NCI-H146 treated with DMSO at 0.1 percent for 48 hours (cell line): ENCODE measurements around the gene CAMSAP3.
"Not testable (repeated sequence)": the region's sequence is repeated elsewhere in the genome, so short reads cannot be mapped to it uniquely, and the experiment has no call there.

Experiments used
- DNase-seq: peaks from one replicate; lab custom pipeline; 2025; ENCODE audit not compliant: unreplicated experiment; lab: John Stamatoyannopoulos, UW

CAMSAP3 gene

GRCh38 chr19:7631577-7631976, 35.9 kb downstream of the CAMSAP3 start:
- no peak for DNase-seq

- no peak for DNase-seq
Observed at GRCh38 chr19:7632340-7633203, 36.9 kb downstream of the CAMSAP3 start.

- peak; percentile 27 for DNase-seq
Observed at GRCh38 chr19:7633698-7634097, 38.0 kb downstream of the CAMSAP3 start, which contains the start of gene PCP2. PCP2 (minus strand) TSS chr19:7633719; CDS start chr19:7633457, 262 bp downstream.

- no peak for DNase-seq
Observed at GRCh38 chr19:7635670-7636069, 40.0 kb downstream of the CAMSAP3 start.

- DNase-seq: no peak
Observed at GRCh38 chr19:7636317-7636690, 40.6 kb downstream of the CAMSAP3 start.

- peak; percentile 34 for DNase-seq
Observed at GRCh38 chr19:7636691-7637373, 41.2 kb downstream of the CAMSAP3 start, which contains the start of gene STXBP2. STXBP2 (plus strand) TSS chr19:7637110; CDS start chr19:7637150, 40 bp downstream.

- no peak for DNase-seq
Observed at GRCh38 chr19:7637374-7638256, 42.0 kb downstream of the CAMSAP3 start.

GRCh38 chr19:7638802-7639465, 43.3 kb downstream of the CAMSAP3 start:
- no peak for DNase-seq

GRCh38 chr19:7639863-7640348, 44.2 kb downstream of the CAMSAP3 start:
- DNase-seq: no peak

- no peak for DNase-seq
Observed at GRCh38 chr19:7640803-7641202, 45.1 kb downstream of the CAMSAP3 start.

GRCh38 chr19:7641290-7642276, 45.9 kb downstream of the CAMSAP3 start:
- no peak for DNase-seq

GRCh38 chr19:7642295-7643030, 46.8 kb downstream of the CAMSAP3 start:
- no peak for DNase-seq

GRCh38 chr19:7643031-7643415, 47.4 kb downstream of the CAMSAP3 start:
- DNase-seq: no peak

GRCh38 chr19:7643629-7644549, 48.2 kb downstream of the CAMSAP3 start:
- not testable (repeated sequence) for DNase-seq

GRCh38 chr19:7644550-7644877, 48.9 kb downstream of the CAMSAP3 start:
- no peak for DNase-seq

- no peak for DNase-seq
Observed at GRCh38 chr19:7645163-7645562, 49.5 kb downstream of the CAMSAP3 start.

- no peak for DNase-seq
Observed at GRCh38 chr19:7645656-7646425, 50.2 kb downstream of the CAMSAP3 start.
